HG02852 (cell line): ENCODE results near the gene GNB2.

Experiments
- ATAC-seq: cut with Tn5 transposase; IDR thresholded peaks from one replicate; pipeline ENCODE4 v1.9.1; 2021; ENCODE audit warnings: mild to moderate bottlenecking, moderate library complexity; ENCODE audit not compliant: unreplicated experiment

The GNB2 gene

GRCh38 chr7:100680576-100681271, 7.2 kb downstream of the GNB2 start:
- no peak for ATAC-seq

GRCh38 chr7:100681491-100682227, 8.1 kb downstream of the GNB2 start:
- no peak for ATAC-seq

- no peak for ATAC-seq
Observed at GRCh38 chr7:100682228-100682741, 8.7 kb downstream of the GNB2 start.

- ATAC-seq: no peak
Observed at GRCh38 chr7:100682991-100683658, 9.6 kb downstream of the GNB2 start.

GRCh38 chr7:100683659-100684533, 10.4 kb downstream of the GNB2 start:
- ATAC-seq: no peak

GRCh38 chr7:100684534-100685042, 11.0 kb downstream of the GNB2 start:
- no peak for ATAC-seq

GRCh38 chr7:100685049-100685605, 11.6 kb downstream of the GNB2 start:
- no peak for ATAC-seq

GRCh38 chr7:100685631-100686145, 12.1 kb downstream of the GNB2 start:
- no peak for ATAC-seq

GRCh38 chr7:100686201-100686821, 12.8 kb downstream of the GNB2 start:
- no peak for ATAC-seq

GRCh38 chr7:100686822-100687211, 13.3 kb downstream of the GNB2 start:
- ATAC-seq: no peak

- ATAC-seq: no peak
Observed at GRCh38 chr7:100687261-100687660, 13.7 kb downstream of the GNB2 start.

- no peak for ATAC-seq
Observed at GRCh38 chr7:100687751-100688300, 14.3 kb downstream of the GNB2 start.

- ATAC-seq: no peak
Observed at GRCh38 chr7:100688326-100688860, 14.9 kb downstream of the GNB2 start.

- ATAC-seq: no peak
Observed at GRCh38 chr7:100689230-100690135, 15.9 kb downstream of the GNB2 start.

- ATAC-seq: no peak
Observed at GRCh38 chr7:100691676-100692577, 18.4 kb downstream of the GNB2 start.

- ATAC-seq: no peak
Observed at GRCh38 chr7:100692578-100692961, 19.0 kb downstream of the GNB2 start.
